ENCODE results near the gene MTF1.

Gene MTF1

GRCh38 chr1:37866491-37866890 lies 7.1 kb upstream of the MTF1 start:
- FAIRE-seq = no peak

- FAIRE-seq = no peak
Measured at GRCh38 chr1:37865348-37866120, 6.1 kb upstream of the MTF1 start.

GRCh38 chr1:37862330-37862729 lies 2.9 kb upstream of the MTF1 start:
- FAIRE-seq = no peak

- no peak for FAIRE-seq
Measured at GRCh38 chr1:37861151-37861550, 1.8 kb upstream of the MTF1 start.

GRCh38 chr1:37860346-37860666 lies 914 bp upstream of the MTF1 start:
- FAIRE-seq = no peak

- no peak for FAIRE-seq
Measured at GRCh38 chr1:37858931-37859506, 373 bp downstream of the MTF1 start.

- no peak for FAIRE-seq
Measured at GRCh38 chr1:37854406-37854805, 5.0 kb downstream of the MTF1 start.

GRCh38 chr1:37853157-37853556 lies 6.2 kb downstream of the MTF1 start:
- FAIRE-seq = no peak

- FAIRE-seq = no peak
Measured at GRCh38 chr1:37851782-37852210, 7.6 kb downstream of the MTF1 start.

GRCh38 chr1:37851262-37851661 lies 8.1 kb downstream of the MTF1 start:
- FAIRE-seq = no peak

GRCh38 chr1:37850352-37850955 lies 8.9 kb downstream of the MTF1 start:
- no peak for FAIRE-seq

GRCh38 chr1:37849480-37849879 lies 9.9 kb downstream of the MTF1 start:
- FAIRE-seq = no peak

- FAIRE-seq = no peak
Measured at GRCh38 chr1:37846647-37847339, 12.6 kb downstream of the MTF1 start.

GRCh38 chr1:37845786-37846185 lies 13.6 kb downstream of the MTF1 start:
- no peak for FAIRE-seq

GRCh38 chr1:37845049-37845646 lies 14.2 kb downstream of the MTF1 start:
- FAIRE-seq = no peak

- no peak for FAIRE-seq
Measured at GRCh38 chr1:37844536-37844935, 14.9 kb downstream of the MTF1 start.

GRCh38 chr1:37841652-37842051 lies 17.7 kb downstream of the MTF1 start:
- no peak for FAIRE-seq

- no peak for FAIRE-seq
Measured at GRCh38 chr1:37840711-37841110, 18.7 kb downstream of the MTF1 start.

- FAIRE-seq = no peak
Measured at GRCh38 chr1:37839676-37840075, 19.7 kb downstream of the MTF1 start.

GRCh38 chr1:37836788-37837187 lies 22.6 kb downstream of the MTF1 start:
- FAIRE-seq = no peak

- FAIRE-seq = no peak
Measured at GRCh38 chr1:37831809-37832208, 27.6 kb downstream of the MTF1 start.

GRCh38 chr1:37831109-37831508 lies 28.3 kb downstream of the MTF1 start:
- no peak for FAIRE-seq

GRCh38 chr1:37828410-37829074 lies 30.9 kb downstream of the MTF1 start:
- no peak for FAIRE-seq

Data from TTC549 (cell line).